ENCODE data around the gene SLC18A3. TPM values are rescaled to one million over a fixed set of nuclear protein-coding genes. Genes with fewer than 3 reads are reported as not detected.

The SLC18A3 gene
- total RNA-seq = not detected

DNA sequence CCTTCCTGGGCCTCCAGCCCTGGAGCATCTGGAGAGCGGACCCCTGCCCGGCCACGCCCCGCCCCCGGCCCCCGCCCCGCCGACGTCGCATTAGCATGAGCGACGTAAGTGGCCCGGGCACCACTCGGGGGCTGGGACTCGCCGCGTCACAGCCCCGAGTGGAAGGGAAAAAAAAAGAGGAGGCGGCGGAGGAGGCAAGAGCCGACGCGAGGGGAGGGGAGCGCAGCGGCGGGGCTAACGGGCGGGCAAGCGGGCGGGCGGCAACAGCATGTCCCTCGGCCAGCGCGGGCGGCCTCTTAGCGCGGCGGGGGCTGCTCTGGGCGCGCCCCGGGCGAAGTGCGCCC is at the start of gene SLC18A3:
TSS of gene SLC18A3 (plus strand) at position 197 of the 344 bp plus-strand sequence. CDS start 431 bp downstream, outside the sequence.
- Mint-ChIP-seq H3K9me3 (peaks cover 5 to 7% of the 10 kb centered on the region in 2 donors), H3K27ac (no peak within 1 kb of the TSS), H3K36me3 (peaks cover 14 to 25% of the 10 kb centered on the region in 2 donors)
- no peak for DNase-seq (ENCODE audit: low spot score in 2 of 2)
- ATAC-seq = no peak

DNA sequence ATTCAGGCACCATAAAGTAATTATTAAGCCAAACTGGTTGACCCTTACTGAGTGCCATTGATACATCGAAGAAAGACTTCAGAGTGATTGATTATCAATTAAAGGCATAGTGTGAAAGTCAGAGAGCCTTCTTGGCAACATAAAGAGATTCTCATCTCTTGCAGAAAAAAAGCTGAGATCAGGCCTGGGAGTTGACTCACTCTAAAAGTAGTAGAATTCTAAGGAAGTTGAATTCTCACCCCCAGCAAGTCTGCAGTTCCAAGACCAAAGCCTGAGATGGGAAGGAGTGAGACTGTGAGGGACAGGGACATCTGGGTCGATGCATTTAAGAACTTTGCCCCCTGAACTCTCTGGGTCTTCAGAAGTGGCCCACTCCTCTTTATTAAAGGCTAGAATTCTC is 49.6 kb upstream of the SLC18A3 start:
- Mint-ChIP-seq H3K9me3 (peaks cover under 1 to 1% of the 10 kb centered on the region in 2 donors), H3K27ac (no peak overlapping the region), H3K36me3 (no peaks in the 10 kb centered on the region)
- no peak for DNase-seq (ENCODE audit: low spot score in 2 of 2)
- ATAC-seq = no peak

DNA sequence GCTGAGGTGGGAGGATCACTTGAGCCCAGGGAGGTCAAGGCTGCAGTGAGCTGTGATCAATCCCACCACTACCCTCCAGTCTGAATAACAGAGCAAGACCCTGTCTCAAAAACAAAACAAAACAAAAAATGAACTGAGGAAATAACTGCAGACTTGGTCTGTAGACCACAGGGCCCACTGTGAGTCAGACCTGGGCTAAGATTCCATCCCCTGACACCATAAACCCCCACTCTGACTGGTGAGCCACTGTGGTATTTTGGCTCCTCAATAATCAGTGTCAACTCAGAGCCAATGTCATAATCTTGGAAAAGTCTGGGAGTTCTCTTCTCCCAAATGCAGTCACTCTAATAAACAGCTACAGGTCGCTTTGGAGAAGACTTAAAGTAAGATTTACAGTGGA is 47.2 kb upstream of the SLC18A3 start:
- Mint-ChIP-seq H3K27ac (no peak overlapping the region), H3K36me3 (no peaks in the 10 kb centered on the region), H3K9me3 (no peaks in the 10 kb centered on the region)
- peak in 1 of 2 donors; percentile 18 for ATAC-seq
- DNase-seq (ENCODE audit: low spot score in 2 of 2) = no peak

DNA sequence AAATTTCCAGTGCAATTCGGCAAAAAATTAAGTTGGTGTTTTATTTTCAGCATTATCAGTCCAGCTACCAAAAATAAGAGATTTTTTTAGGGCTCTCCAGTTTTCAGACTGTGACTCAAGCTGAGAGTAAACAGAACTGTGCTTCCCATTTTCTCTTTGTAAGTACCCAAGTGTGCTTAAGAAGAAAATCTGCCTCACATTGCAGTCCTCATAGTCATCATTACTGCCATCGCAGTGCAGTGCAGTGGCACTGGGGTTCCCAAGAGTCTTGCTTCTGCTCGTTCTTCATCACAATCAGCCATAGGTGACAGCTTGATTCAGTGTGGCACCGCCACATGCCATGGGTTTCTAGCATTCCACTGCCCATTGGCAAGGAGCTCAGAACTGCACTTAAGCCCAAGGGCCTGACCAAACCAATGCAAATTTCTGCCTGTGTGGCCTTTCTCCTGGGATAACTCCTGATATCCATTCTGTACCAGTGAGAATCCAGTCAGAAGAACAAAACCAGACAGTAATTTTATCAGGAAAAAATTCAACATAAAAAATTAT is 45.6 kb upstream of the SLC18A3 start:
- no peak for DNase-seq (ENCODE audit: low spot score in 2 of 2)
- no peak for ATAC-seq
- Mint-ChIP-seq H3K9me3 (no peaks in the 10 kb centered on the region), H3K27ac (no peak overlapping the region), H3K36me3 (no peaks in the 10 kb centered on the region)

DNA sequence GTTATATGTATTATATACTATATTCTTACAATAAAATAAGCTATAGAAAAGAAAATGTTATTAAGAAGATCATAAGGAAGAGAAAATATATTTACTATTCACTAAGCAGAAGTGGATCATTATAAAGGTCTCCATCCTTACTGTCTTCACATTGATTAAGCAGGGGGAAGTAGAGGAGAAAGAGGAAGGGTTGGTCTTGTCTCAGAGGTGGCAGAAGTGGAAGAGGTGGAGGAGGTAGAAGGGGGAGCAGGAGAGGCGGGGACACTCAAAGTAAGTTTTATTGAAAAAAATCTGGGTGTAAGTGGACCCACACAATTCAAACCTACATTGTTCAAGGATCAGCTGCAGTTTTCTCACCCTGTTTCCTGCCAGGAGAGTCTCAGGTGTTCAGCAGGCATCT is 42.3 kb upstream of the SLC18A3 start:
- H3K36me3 Mint-ChIP-seq = no peaks in the 10 kb centered on the region
- ATAC-seq (no peak), DNase-seq (ENCODE audit: low spot score in 2 of 2) (no peak)
- peak overlapping the region in 1 of 2 donors; percentile 73 for H3K27ac Mint-ChIP-seq
- H3K9me3 Mint-ChIP-seq = no peaks in the 10 kb centered on the region

DNA sequence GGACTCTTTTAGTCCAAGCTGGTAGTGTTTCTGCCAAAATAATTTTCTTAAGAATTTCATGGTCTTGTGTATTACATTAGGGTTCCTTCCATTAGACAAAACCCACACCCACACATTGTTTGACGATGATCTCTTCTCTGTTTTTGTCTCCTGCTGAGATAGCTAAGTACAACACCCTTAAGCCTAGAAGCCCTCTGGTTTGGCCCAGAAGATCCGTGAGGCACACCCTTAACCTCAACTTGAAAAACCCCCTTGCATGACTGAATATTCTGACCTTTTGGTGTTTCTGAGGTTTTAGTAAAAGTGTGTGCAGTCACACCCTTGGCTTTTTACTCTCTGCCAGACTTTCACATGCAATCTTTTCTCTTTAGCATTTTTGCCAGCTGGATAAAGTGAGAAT is 41.9 kb upstream of the SLC18A3 start:
- Mint-ChIP-seq H3K9me3 (no peaks in the 10 kb centered on the region), H3K27ac (peak overlapping the region in 1 of 2 donors; percentile 73), H3K36me3 (no peaks in the 10 kb centered on the region)
- peak; percentile 32 to 77 for ATAC-seq
- DNase-seq (ENCODE audit: low spot score in 2 of 2) = no peak

DNA sequence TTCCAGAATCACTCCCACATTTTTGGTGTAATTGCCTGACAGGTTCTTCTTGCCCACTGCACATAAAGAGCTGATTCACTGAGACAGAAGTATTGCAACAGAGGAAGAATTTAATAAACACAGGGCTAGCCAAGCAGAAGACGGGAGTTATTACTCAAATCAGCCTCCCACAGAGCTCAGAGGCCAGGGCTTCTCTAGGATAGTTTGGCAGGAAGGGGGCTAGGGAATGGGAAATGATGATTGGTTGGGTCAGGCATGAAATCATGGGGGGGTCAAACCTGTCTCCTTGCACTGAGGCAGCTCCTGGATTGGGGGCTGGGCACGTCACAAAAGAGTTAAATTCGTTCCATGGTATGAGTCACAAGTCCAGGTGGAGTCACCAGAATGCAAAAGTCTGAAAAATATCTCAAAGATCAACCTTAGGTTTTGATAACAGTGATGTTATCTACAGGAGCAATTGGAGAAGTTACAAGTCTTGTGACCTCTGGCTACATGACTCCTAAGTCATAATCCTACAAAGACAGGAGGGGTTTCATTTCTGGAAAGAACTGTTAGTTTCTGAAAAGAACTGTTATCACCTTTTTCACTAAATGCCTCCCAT is 41.0 kb upstream of the SLC18A3 start:
- Mint-ChIP-seq H3K36me3 (no peaks in the 10 kb centered on the region), H3K9me3 (no peaks in the 10 kb centered on the region), H3K27ac (peak overlapping the region in 1 of 2 donors; percentile 73)
- DNase-seq (ENCODE audit: low spot score in 2 of 2) (no peak), ATAC-seq (peak in 1 of 2 donors; percentile 53)

DNA sequence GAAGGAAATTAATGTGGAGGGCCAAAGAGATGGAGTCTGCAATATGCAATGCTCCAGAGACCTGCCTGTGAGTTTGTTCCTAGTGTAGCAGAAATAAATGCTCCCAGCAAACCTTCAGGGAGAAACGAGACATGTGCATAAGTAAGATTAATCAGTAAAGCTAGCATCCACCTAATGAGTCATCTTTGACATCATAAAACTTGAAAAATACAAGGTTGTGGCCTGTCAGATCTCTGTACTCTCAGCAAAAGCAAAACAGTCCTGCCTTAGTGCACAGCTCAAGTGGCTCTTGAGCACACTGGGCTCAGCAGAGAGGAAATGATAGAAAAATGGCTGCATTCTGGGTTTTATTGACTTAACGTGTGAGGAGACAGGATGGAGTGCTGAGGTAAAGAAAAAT is 38.7 kb upstream of the SLC18A3 start:
- H3K36me3 Mint-ChIP-seq = no peaks in the 10 kb centered on the region
- no peaks in the 10 kb centered on the region for H3K9me3 Mint-ChIP-seq
- DNase-seq (ENCODE audit: low spot score in 2 of 2) = no peak
- no peak overlapping the region for H3K27ac Mint-ChIP-seq
- ATAC-seq = peak in 1 of 2 donors; percentile 53

DNA sequence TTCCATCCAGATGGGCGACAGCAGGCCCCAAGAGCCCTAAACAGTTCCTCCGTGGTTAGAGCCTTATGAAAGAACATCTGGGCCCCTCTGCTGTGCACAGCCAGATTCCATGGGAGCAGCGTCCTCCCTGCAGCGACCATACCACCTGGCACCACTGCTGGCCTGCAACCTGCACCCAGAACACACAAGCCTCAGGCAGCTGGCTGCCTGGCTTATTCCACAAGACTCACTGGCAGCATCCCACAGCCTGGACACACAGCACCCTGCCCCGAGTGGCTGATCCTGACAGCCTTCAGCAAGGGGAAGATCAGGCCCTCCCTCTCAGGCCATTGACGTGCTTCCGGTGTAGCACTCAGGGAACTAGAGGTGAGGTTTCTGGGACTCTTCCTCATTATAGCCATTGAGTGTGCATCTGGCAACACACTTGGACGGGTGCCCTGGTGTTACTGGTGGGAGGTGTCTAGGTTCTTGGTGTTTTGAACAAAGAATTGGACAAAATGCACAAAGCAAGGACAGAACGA is 37.5 kb upstream of the SLC18A3 start:
- H3K27ac Mint-ChIP-seq = no peak overlapping the region
- no peaks in the 10 kb centered on the region for H3K36me3 Mint-ChIP-seq
- ATAC-seq (no peak), DNase-seq (ENCODE audit: low spot score in 2 of 2) (no peak)
- H3K9me3 Mint-ChIP-seq = no peaks in the 10 kb centered on the region

DNA sequence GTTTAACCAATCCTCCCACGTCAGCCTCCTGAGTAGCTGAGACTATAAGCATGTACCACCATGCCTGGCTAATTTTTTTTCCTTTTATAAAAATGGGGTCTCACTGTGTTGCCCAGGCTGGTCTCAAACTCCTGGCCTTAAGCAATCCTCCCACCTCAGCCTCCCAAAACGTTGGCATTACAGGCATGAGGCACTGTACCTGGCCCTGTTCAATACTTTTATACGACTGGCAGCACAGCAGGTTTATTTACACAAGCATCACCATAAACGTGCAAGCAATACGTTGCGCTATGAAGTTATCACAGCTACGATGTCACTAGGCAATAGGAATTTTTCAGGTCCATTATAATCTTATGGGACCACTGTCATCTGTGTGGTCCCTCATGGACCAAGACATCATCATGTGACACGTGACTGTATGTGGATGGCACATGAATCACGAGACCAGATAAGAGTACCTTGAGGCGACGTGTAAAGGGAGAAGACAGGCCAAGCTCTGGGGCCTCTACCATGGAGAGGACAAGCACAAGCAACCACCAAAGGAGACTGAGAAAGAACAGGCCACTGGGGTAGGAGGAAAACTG is 34.5 kb upstream of the SLC18A3 start:
- ATAC-seq (no peak), DNase-seq (ENCODE audit: low spot score in 2 of 2) (no peak)
- Mint-ChIP-seq H3K27ac (peak overlapping the region in 1 of 2 donors; percentile 30), H3K9me3 (no peaks in the 10 kb centered on the region), H3K36me3 (no peaks in the 10 kb centered on the region)

DNA sequence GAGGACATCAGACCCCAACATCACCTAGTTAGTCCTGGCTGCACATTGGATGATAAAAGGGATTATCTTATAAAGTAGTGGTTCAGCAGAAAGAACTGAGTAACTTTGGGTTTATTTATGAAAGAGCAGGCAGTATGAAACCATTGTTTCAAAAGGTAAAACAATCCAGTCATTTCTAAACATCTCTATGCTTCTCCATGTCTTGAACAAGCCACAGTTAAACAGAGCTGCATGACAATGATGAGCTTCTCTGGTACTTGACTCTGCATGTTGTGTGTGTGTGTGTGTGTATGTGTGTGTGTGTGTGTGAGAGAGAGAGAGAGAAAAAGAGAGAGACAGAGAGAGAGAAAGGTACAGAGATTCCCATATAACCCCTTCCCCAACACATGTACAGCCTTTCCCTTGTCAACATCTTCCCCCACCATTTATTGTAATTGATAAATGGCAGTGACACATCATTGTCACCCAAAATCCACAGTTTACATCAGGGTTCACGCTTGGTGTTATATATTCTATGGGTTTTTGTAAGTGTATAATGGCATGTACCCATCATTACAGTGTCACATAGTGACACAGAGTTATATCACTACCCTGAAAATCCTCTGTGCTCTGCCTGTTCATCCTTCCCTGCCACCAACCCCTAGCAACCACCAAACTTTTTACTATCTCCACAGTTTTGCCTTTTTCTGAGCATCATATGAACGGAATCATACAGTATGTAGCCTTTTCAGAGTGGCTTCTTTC is 32.8 kb upstream of the SLC18A3 start:
- DNase-seq (ENCODE audit: low spot score in 2 of 2) (no peak), ATAC-seq (peak; percentile 39 to 86)
- no peaks in the 10 kb centered on the region for H3K9me3 Mint-ChIP-seq
- H3K36me3 Mint-ChIP-seq = no peaks in the 10 kb centered on the region
- no peak overlapping the region for H3K27ac Mint-ChIP-seq

DNA sequence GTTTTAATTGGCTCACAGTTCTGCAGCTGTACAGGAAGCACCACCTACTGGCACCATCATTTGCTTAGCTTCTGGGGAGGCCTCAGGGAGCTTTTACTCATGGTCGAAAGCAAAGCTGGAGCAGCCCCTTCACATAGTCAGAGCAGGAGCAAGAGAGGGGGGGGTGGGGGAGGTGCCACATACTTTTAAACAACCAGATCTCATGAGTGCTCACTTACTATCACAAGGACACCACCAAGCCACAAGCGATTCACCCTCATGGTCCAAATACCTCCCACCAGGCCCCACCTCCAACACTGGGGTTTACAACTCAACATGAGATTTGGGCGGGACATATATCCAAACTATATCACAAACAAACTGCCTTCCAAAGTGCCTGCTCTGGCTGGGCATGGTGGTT is 31.7 kb upstream of the SLC18A3 start:
- no peak for DNase-seq (ENCODE audit: low spot score in 2 of 2)
- ATAC-seq = peak in 1 of 2 donors; percentile 16
- Mint-ChIP-seq H3K9me3 (no peaks in the 10 kb centered on the region), H3K27ac (no peak overlapping the region), H3K36me3 (no peaks in the 10 kb centered on the region)

DNA sequence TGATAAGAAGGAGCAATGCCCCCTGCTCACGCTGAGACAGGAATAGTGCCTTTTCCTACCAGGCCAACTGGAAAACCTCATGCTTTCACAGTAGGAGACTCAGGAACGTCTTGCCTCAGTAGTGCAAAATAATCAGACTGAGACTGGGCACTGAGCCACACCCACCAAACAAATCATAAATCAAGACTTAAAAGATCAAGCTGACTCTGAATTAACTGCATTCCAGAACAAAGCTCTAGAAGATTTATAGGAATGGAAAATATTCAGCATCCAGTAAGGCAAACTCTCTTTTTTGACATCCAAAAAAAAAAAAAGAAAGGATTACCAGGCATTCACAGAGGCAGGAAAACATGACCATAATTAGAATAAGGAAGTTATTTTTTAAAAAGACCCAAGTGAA is 30.5 kb upstream of the SLC18A3 start:
- Mint-ChIP-seq H3K27ac (no peak overlapping the region), H3K36me3 (no peaks in the 10 kb centered on the region)

DNA sequence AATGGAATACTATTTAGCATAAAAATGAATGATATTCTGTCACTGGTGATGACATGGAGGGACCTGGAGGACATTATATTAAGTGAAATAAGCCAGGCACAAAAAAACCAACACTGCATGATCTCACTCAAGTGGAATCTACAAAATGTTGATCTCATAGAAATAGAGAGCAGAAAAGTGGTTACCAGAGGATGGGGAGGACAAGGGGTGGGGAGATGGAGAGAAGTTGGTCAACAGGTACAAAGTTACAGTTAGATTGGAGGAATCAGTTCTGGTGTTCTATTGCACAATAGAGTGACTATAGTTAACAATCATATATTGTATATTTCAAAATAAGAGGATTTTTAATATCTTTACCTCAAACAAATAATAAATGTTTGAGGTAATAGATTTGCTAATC is 24.7 kb upstream of the SLC18A3 start:
- no peaks in the 10 kb centered on the region for H3K36me3 Mint-ChIP-seq
- ATAC-seq (no peak), DNase-seq (ENCODE audit: low spot score in 2 of 2) (no peak)
- no peaks in the 10 kb centered on the region for H3K9me3 Mint-ChIP-seq
- H3K27ac Mint-ChIP-seq = no peak overlapping the region

More for the DNA sequence above, 30.5 kb upstream of the SLC18A3 start:
- ATAC-seq = no peak
- H3K9me3 Mint-ChIP-seq = no peaks in the 10 kb centered on the region
- no peak for DNase-seq (ENCODE audit: low spot score in 2 of 2)

DNA sequence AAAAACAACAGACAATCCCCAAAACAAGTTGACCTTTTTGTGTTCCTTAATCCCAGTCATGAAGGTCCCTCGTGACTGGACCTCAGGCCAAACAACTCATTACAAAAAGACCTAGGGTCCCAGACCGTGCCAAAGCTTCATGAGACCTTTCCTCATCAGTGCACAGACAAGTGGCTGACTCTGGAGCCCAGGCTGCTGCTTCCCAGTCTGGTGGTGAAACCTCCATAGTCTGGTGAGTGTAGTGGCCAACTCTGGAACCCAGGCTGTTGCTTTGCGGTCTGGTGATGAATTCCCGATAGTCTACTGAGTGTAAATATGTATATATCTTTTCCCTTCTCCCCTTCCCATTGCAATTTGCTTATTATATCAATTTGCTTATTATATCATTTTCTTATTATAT is 22.1 kb upstream of the SLC18A3 start:
- Mint-ChIP-seq H3K9me3 (no peaks in the 10 kb centered on the region), H3K27ac (no peak overlapping the region), H3K36me3 (no peaks in the 10 kb centered on the region)
- ATAC-seq (no peak), DNase-seq (ENCODE audit: low spot score in 2 of 2) (no peak)

DNA sequence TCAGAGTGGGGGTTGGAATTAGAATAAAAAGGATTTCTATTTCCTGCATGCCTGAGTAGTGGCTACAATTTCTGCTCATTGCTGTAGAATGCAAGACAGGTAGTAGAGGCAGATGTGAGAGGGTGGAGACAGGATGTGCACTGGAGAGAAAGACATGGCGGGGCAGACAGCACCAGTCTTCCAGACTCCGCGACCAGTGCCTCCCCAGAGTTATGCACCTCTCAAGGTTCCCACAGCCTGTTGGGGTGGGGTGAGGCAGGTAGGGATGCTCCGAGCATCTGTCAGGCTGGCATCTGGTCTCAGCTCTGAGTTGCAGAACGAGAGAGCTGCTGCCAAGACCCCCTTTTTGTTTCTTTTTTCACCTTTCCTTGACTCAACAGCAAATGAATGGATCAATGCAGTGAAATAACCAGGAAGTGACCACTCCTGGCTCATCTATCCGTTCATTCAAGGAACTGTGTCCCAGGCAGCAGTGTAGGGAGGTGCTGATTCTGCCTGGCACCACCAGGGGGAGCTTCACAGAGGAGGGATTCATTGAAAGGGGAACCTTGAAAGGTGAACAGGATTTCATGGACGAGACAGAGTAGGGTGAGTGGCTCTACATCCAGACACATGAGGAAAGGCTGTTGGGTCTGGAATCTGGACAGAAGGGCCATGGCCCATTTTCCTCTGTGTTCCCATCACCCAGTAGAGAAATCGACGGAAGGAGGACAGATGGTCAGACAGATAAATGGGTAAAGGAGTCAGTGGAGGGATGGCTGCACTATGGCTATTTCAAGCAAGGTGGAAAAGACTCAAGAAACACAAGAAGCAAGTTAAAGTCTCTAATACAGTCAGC is 17.2 kb upstream of the SLC18A3 start:
- H3K36me3 Mint-ChIP-seq = no peaks in the 10 kb centered on the region
- H3K27ac Mint-ChIP-seq = no peak overlapping the region
- DNase-seq (ENCODE audit: low spot score in 2 of 2) (peak; percentile 55 to 65), ATAC-seq (peak; percentile 66 to 72)
- H3K9me3 Mint-ChIP-seq = no peaks in the 10 kb centered on the region

DNA sequence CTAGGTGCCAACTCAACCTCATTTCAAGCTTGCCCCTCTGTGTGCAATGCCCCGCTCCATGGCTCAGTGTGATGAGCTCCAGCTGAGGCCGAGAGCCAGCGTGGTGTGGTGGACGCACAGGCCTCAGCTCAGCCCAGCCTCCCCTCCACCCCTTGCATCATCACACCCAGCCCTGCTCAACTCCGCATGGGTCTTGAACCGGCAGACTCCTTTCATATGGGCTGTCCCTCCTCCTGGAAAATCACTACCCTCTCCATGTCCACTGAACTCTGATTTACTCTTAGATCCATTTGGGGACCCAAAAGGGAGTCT is 16.6 kb upstream of the SLC18A3 start:
- Mint-ChIP-seq H3K9me3 (no peaks in the 10 kb centered on the region), H3K36me3 (no peaks in the 10 kb centered on the region), H3K27ac (no peak overlapping the region)
- ATAC-seq (no peak), DNase-seq (ENCODE audit: low spot score in 2 of 2) (peak in 1 of 2 donors; percentile 23)

Data from activated naive CD4-positive, alpha-beta T cell treated with anti-CD3 and anti-CD28 coated beads, Interleukin-2, amount 50 U/mL, for 72 hours (primary cell).